HL-60/S4 treated with retinoic acid at 250 ng/mL for 4 days and 3 days (cell line): ENCODE results near the gene ARHGAP15.

Source experiments
- in situ Hi-C: fragments of 300-500 bp; cut with MboI; formaldehyde crosslinking; loops from 2 replicates; pipeline ENCODE4 v1.7.0; 2022; ENCODE audit warnings: low sequenced_read_pairs

ARHGAP15 gene

DNA sequence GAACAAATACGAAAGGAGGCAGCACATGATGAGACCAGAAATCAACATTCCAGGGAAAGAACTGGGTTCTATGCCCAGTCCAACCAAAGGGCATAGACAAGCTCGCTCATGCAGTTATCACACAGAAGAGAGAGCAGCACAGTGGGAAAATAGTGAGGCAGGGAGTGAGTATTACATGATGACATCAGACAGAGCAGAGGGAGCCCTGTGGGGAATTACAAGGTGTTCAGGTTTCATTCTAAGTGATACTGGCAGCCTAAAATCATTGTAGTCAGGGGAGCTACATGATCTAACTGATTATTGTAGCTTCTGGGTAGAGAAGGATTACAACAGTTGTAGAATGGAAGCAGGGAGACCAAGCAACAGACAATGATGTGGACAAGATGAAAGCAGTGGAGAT lies 658.5 kb downstream of the ARHGAP15 start:
- in situ Hi-C loops, result no loop called here

DNA sequence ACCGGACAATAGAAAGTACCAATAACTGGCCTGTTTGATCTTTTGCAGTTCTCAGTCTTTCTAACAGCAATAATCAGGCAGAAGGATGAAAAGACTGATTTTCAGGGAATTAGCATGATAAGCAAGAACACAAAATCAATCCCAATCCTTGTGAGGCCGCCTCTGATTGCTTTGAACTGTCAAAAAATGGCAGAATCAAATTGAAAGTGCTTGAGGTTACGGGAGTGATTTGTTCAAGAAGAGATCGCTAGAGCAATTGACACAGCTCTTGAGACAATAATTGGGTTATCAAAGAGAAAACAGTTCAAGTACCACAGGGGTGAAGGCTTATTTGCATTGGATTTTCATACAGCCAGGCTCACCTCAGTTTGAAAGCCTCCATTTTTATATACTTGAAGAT lies 663.4 kb downstream of the ARHGAP15 start:
- in situ Hi-C loops, result no loop called here

DNA sequence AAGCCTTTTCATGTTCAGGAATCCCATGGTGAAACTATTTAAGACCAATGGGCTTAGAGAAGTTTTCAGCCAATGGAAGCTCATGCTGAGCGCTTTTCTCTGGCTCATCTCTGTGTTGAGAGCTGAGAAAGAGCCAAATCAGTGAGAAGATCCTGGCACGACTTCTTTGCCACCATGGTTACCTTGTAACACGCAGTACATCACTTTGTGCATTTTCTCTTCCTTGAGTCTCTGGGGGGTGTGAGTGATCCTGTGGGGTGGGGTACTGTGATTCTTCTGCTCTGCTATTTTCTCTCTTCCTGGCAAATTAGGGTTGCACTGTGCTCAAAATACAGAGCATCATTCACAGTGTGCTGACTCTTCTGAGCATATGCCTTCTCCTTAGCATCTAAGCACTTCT lies 664.2 kb downstream of the ARHGAP15 start:
- in situ Hi-C loops, result no loop called here

DNA sequence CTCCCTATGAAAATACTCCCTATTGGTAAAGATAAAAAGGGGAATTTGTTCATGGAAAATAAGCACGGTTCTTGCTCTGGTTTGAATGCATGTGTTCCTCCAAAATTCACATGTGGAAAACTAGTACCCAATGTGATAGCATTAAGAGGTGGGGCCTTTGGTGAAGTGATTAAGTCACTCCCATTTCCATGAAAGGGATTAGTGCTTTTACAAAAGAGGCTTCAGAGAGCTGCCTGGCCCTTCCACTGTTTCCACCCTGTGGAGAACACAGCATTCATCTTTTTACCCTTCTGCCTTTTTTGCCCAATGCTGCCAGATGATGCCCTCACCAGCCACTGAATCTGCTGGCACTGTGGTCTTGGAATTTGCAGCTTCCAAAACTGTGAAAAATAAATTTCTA lies 666.8 kb downstream of the ARHGAP15 start:
- in situ Hi-C loops, result no loop called here

DNA sequence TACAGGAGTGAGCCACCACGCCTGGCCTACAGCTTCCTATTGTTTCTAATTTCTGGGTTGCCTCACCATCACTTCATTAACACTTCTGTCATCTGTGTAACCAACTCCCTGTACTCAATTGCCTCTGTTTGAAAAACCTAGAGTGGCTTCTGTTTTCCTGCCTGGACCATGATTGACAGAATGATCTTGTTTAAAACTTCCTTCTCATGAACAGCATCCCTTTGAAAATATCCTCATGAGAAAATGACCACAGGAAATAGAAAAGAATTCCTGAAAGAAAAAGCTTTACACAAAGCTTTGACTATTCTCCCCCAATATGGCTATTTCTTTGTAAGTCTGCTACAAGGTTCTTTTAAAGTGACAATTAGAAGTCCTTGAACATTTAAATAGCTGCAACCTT lies 672.3 kb downstream of the ARHGAP15 start:
- in situ Hi-C loops, result no loop called here

DNA sequence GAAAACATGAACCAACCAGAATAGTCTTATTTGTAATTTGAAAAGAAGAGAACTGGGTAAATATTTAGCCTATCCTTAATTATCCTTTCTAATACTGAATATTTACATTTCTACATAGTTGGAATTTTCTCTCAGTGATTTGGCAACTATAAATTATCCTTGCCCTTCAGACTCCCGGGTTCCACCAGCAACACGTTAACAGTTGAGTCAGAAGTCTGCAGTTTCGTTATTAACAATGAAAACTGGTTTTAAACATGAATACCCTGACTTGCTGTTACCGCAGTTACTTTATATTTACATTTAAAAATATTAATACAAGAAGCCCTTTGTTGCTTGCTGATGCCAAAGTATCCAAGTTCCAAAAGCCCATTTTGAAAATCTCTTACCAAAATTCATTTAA lies 673.0 kb downstream of the ARHGAP15 start:
- in situ Hi-C loops, result no loop called here

DNA sequence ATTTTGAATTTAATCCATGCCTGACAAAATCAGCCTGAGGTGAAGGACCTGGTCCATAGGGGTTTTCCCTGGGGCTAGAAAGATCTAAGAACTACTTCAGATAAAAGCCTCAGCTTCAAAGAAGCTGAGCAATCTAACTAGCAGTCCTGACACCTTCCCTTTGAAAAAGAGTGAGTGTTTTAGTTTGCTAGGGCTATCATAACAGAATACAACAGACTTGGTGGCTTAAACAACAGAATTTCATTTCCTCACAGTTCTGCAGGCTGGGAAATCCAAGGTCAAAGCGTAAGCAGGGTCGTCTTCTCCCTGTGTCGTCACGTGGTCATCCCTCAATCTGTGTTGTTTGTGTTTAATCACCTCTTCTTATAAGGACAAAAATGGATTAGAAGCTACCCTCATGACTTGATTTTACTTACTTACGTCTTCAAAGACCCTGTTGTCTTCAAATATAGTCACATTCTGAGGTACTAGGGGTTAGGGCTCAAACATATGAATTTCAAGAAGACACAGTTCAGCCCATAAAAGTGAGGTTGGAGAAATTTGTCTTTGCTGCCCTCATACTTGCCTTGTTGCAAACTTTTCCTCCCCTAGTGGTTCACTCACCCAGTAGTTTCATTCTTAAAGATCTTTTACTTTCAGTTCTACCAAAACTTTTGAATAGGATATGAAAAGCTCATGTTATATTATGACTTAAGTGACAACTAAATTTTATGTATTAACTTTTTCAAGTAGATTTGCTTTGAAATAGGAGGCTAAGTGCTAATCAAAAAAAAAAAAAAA lies 673.8 kb downstream of the ARHGAP15 start:
- in situ Hi-C loops, result no loop called here

DNA sequence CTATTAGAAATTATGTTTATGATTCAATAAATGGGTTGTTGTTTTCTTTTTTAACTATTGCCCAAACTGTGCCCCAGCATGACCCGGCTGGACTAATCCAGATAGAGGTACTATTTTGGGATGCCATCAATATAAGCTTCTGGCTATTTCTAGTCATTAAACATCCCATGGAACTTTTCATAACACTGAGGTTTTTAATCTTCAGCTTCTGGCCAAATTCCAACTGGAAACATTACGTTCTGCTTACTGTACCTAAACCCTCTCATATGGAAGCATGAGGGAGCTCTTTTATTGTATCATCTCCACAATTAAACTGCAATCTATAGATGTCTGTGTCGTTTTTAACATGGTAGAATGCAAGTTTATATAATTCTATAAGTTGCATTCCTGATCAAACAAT lies 674.7 kb downstream of the ARHGAP15 start:
- in situ Hi-C loops, result no loop called here

DNA sequence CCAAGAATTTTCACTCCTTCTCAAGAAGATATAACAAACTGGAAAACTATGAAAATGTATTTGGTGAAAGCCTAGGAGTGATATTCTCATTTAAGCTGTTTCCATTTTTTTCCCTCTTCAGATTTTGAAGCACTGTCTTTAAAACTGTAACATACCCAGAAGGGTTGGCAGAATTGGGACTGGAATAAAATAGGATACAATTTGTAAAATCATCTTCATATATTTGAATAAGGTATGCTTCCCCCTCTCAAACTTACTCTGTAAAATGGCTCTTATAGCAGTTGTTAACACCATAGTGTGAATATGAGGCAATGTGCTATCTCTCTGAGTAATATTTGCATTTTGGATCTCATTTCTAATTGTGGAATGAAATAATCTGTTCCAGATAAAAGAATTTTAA lies 676.4 kb downstream of the ARHGAP15 start:
- in situ Hi-C loops, result no loop called here

DNA sequence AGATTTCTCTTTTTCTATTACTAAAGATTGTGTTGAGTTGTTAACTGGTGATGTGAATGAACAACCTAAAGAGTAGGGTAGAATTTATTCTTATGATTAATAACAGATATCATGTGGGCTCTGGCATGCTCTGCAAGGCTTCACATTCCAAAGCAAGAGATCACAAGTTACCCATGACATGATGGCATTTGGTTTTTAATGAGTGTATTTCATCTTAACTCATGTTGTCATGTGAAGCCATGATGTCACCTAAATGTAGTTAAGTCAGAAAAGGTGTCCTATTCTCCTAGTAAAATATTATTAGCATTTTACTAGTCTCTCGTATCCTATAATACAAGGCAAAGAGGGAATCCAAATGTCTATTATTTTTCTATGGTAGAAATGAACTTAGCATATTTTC lies 678.0 kb downstream of the ARHGAP15 start:
- in situ Hi-C loops, result no loop called here

DNA sequence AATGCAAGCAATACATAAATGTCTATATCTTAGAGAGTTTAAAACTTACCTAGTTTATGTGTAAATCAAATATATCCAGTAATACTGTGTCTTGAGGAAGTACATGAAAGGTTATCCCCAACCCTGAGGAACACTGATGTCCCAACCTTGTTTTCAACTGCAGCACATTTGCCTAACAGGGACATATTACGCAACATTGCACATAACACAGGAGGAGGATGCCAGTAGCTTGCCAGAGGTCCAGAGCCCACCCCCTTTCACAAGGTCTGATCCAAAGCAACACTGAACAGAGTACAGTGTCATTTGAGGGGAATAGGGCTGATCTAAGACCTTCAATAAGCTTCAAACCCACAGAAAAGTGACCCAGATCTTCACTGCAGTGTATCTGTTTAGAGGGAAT lies 678.5 kb downstream of the ARHGAP15 start:
- in situ Hi-C loops, result no loop called here

DNA sequence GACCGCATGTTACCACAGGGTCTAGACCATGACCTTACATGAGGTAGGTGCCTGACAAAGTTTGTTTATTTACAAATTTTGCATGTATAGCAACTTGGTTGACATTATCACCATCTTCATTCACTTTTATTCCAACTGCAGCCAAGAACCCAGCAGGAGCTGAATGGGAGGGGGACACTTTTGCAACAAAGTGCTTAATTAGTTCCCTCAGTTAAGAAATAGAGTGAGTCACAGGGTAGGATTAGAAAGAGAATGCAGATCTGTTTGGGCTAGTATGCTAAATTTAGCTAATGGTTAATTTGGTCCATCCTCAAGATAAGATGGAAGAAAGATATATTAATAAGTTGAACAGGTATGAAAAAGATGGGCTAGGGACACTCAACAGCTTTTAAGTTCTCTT lies 678.9 kb downstream of the ARHGAP15 start:
- in situ Hi-C loops, result no loop called here

DNA sequence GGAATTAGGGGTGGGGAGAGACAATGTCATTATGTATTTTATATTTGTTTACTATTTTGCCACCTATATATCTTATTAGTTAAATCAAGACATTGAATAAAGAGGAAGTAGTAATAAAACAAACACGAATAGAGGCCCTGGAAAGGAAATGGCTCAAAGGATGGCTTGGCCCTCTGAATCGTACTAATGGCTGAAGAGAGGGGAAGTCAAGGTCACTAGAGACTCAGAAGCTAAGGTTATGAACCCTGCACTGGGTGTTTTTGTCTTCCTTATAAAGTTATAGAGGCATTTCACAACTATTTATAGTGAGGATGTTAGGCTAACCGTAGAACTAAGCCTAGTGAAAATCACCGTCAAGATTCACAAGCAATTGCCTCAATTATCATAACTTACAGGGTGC lies 685.9 kb downstream of the ARHGAP15 start:
- in situ Hi-C loops, result no loop called here

DNA sequence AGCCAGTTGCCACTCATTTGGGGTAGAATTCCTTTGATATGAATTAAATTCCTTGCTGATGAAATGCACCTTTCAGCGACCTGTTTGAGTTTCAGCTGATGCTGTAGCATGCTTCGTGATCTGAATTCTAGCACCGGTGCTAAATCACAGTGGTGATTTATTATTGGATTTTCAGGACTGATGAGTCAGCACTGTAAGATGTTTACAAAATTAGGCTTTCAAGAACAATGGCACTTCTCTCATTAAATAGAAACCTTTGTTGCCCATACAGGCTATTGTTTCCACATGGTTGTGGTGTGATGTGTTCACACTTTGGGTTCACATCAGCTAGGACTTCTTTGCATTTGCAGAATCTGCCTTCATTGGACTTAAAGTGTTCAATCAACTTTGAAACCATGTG lies 687.7 kb downstream of the ARHGAP15 start:
- in situ Hi-C loops, result no loop called here
